HG02884 (cell line): ENCODE data around the gene PHYH.

Experiments used
- ATAC-seq: cut with Tn5 transposase; IDR thresholded peaks from one replicate; pipeline ENCODE4 v1.9.1; 2021; ENCODE audit warnings: mild to moderate bottlenecking, moderate library complexity; ENCODE audit not compliant: unreplicated experiment

The PHYH gene

DNA sequence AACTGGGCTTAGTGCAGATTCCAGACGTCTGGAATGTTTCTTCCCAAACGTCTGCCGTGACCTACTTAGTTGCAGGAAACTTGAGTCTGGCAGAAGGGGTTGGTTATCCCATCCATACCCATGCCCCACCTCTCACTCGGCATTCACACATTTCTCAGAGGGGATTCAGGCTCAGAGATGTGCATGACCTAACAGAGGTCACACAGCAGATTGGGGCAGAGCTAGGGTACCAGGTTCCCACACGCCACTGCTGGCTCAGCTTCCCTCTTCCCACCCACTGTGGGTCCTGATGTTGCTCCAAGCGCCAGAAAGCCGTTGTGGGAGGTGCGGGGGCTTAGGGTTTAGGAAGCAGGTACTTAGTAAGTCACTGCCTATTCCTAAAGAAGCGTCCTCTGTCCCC is 68.7 kb downstream of the PHYH start:
- no peak for ATAC-seq
